Osteoblast (primary cell): ENCODE data around the gene GDF3. TPM values are rescaled to one million over a fixed set of nuclear protein-coding genes. Genes with fewer than 3 reads are reported as not detected.

ENCODE experiments used
- DNase-seq: peaks from one replicate; pipeline ENCODE4 v3.0.0; 2011; ENCODE audit warnings: low spot score, mixed read lengths; ENCODE audit not compliant: insufficient read length; ENCODE audit errors: missing footprints
- H2AFZ ChIP-seq: 2 replicates; pipeline ENCODE4 v1.6.0; 2011; ENCODE audit warnings: mild to moderate bottlenecking, low read length
- H3K27ac ChIP-seq: 2 replicates; pipeline ENCODE4 v1.5.1; 2011; ENCODE audit warnings: mild to moderate bottlenecking, low read depth, low read length, moderate library complexity
- H3K27me3 ChIP-seq: 2 replicates; pipeline ENCODE4 v1.6.0; 2012; ENCODE audit warnings: mild to moderate bottlenecking, control low read depth, inconsistent platforms, low read length, moderate library complexity; ENCODE audit not compliant: insufficient read depth
- H3K36me3 ChIP-seq: 2 replicates; pipeline ENCODE4 v1.5.1; 2011; ENCODE audit warnings: mild to moderate bottlenecking, low read length, control low read depth, moderate library complexity; ENCODE audit not compliant: insufficient read depth
- H3K4me1 ChIP-seq: 2 replicates; pipeline ENCODE4 v1.5.1; 2011; ENCODE audit warnings: mild to moderate bottlenecking, low read length, control low read depth, moderate library complexity; ENCODE audit not compliant: insufficient read depth
- H3K4me2 ChIP-seq: 2 replicates; pipeline ENCODE4 v1.6.0; 2011; ENCODE audit warnings: mild to moderate bottlenecking, low read length; ENCODE audit not compliant: insufficient read depth
- H3K4me3 ChIP-seq: fragments of 200-600 bp; sonication (generic); 3 replicates; pipeline ENCODE4 v1.5.1; 2012; ENCODE audit warnings: mild to moderate bottlenecking, low read length, inconsistent platforms; ENCODE audit not compliant: insufficient read depth
- H3K79me2 ChIP-seq: 2 replicates; pipeline ENCODE4 v1.6.0; 2012; ENCODE audit warnings: mild to moderate bottlenecking, low read length, control low read depth, inconsistent platforms; ENCODE audit not compliant: insufficient read depth
- H3K9me3 ChIP-seq: 2 replicates; pipeline ENCODE4 v1.5.1; 2011; ENCODE audit warnings: low read depth, low read length, control low read depth
- H4K20me1 ChIP-seq: 2 replicates; pipeline ENCODE4 v1.6.0; 2012; ENCODE audit warnings: mild to moderate bottlenecking, low read length, control low read depth; ENCODE audit not compliant: insufficient read depth
- total RNA-seq: library from RNA; depleted of rRNA; stranded (reverse); fragments of >200 nt; gene quantifications from 2 replicates; pipeline ENCODE4 v1.2.3, GENCODE V29; 2012
- TF ChIP-seq, protein P1 (sequence below): IDR thresholded peaks from 2 replicates; pipeline ENCODE4 v1.5.1; 2011; ENCODE audit warnings: mild to moderate bottlenecking, low read depth, low read length, moderate library complexity; ENCODE audit errors: extremely low read depth

The GDF3 gene
- total RNA-seq, 1 donor = not detected

GRCh38 chr12:7695237-7695560 is 376 bp downstream of the GDF3 start:
- no peak overlapping the region for H2AFZ ChIP-seq
- no peaks in the 10 kb centered on the region for H3K27me3 ChIP-seq
- no peaks in the 10 kb centered on the region for H4K20me1 ChIP-seq
- H3K79me2 ChIP-seq = no peaks in the 10 kb centered on the region
- no peak overlapping the region for H3K4me2 ChIP-seq
- H3K9me3 ChIP-seq = no peaks in the 10 kb centered on the region
- H3K4me3 ChIP-seq = no peak overlapping the region
- no peak for DNase-seq
- no peaks in the 10 kb centered on the region for H3K36me3 ChIP-seq
- no peaks in the 10 kb centered on the region for H3K4me1 ChIP-seq
- no peak overlapping the region for H3K27ac ChIP-seq
- TF ChIP-seq, protein P1, sequence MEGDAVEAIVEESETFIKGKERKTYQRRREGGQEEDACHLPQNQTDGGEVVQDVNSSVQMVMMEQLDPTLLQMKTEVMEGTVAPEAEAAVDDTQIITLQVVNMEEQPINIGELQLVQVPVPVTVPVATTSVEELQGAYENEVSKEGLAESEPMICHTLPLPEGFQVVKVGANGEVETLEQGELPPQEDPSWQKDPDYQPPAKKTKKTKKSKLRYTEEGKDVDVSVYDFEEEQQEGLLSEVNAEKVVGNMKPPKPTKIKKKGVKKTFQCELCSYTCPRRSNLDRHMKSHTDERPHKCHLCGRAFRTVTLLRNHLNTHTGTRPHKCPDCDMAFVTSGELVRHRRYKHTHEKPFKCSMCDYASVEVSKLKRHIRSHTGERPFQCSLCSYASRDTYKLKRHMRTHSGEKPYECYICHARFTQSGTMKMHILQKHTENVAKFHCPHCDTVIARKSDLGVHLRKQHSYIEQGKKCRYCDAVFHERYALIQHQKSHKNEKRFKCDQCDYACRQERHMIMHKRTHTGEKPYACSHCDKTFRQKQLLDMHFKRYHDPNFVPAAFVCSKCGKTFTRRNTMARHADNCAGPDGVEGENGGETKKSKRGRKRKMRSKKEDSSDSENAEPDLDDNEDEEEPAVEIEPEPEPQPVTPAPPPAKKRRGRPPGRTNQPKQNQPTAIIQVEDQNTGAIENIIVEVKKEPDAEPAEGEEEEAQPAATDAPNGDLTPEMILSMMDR = no peak

GRCh38 chr12:7694556-7695236 is 879 bp downstream of the GDF3 start:
- Histone ChIP-seq H3K9me3 (no peaks in the 10 kb centered on the region), H2AFZ (no peak overlapping the region), H3K4me2 (no peak overlapping the region), H3K27me3 (no peaks in the 10 kb centered on the region), H3K36me3 (no peaks in the 10 kb centered on the region), H3K27ac (no peak overlapping the region), H4K20me1 (no peaks in the 10 kb centered on the region), H3K4me1 (no peaks in the 10 kb centered on the region), H3K4me3 (no peak overlapping the region), H3K79me2 (no peaks in the 10 kb centered on the region)
- TF ChIP-seq, protein P1 = no peak
- no peak for DNase-seq

DNA sequence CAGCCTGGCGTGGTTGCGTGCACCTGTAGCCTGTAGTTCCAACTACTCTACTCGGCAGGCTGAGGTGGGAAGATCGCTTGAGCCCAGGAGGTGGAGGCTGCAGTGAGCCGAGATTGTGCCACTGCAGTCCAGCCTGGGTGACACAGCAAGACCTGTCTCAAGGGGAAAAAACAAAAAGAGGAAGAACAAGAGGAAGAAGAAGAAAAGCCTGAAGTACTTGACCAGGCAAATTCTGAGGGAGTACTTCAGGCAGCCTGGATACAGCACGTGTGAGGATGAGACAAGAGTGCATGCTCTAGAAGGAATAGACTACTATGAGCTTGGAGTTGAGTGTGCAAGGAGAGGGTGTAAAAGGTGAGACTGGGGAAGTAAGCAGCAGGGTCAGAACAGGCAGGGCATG is 1.8 kb downstream of the GDF3 start:
- Histone ChIP-seq H3K36me3 (no peaks in the 10 kb centered on the region), H3K4me3 (no peak overlapping the region), H3K27ac (no peak overlapping the region), H3K9me3 (no peaks in the 10 kb centered on the region), H3K4me1 (no peaks in the 10 kb centered on the region), H3K79me2 (no peaks in the 10 kb centered on the region), H2AFZ (no peak overlapping the region), H3K4me2 (no peak overlapping the region), H3K27me3 (no peaks in the 10 kb centered on the region), H4K20me1 (no peaks in the 10 kb centered on the region)
- TF ChIP-seq, protein P1 = no peak
- DNase-seq = no peak

DNA sequence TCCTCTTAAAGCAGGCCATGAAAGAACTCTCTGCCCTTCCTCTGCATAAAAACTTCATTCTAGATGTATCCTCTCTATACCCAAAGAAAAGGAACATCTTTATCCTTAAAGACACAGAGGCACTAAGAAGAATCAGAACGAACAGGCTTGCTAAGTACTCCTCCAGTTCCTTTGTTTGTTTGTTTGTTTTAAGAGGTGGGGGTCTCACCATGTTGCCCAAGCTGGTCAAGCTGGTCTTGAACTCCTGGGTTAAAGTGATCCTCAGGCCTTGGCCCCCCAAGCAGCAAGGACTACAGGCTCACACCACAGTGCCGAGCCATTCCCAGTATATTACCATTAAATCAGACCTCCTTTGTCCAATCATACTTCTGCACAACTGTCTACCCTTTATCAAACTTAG is 14.0 kb downstream of the GDF3 start:
- Histone ChIP-seq H3K36me3 (no peaks in the 10 kb centered on the region), H2AFZ (no peak overlapping the region), H3K4me2 (no peak overlapping the region), H4K20me1 (no peaks in the 10 kb centered on the region), H3K27ac (no peak overlapping the region), H3K79me2 (no peaks in the 10 kb centered on the region), H3K4me3 (no peak overlapping the region), H3K4me1 (no peaks in the 10 kb centered on the region), H3K27me3 (no peaks in the 10 kb centered on the region), H3K9me3 (no peaks in the 10 kb centered on the region)
- no peak for DNase-seq
- TF ChIP-seq, protein P1 = no peak
